ENCODE data around the gene CRIP2. TPM values are rescaled to one million over a fixed set of nuclear protein-coding genes. Genes with fewer than 3 reads are reported as not detected.
A peak's percentile ranks its signal among the peaks of the same experiment; 100 is the strongest.

CRIP2 gene
- polyA plus RNA-seq, 4 donors = 8.9 to 137 (median 34.6) TPM

DNA sequence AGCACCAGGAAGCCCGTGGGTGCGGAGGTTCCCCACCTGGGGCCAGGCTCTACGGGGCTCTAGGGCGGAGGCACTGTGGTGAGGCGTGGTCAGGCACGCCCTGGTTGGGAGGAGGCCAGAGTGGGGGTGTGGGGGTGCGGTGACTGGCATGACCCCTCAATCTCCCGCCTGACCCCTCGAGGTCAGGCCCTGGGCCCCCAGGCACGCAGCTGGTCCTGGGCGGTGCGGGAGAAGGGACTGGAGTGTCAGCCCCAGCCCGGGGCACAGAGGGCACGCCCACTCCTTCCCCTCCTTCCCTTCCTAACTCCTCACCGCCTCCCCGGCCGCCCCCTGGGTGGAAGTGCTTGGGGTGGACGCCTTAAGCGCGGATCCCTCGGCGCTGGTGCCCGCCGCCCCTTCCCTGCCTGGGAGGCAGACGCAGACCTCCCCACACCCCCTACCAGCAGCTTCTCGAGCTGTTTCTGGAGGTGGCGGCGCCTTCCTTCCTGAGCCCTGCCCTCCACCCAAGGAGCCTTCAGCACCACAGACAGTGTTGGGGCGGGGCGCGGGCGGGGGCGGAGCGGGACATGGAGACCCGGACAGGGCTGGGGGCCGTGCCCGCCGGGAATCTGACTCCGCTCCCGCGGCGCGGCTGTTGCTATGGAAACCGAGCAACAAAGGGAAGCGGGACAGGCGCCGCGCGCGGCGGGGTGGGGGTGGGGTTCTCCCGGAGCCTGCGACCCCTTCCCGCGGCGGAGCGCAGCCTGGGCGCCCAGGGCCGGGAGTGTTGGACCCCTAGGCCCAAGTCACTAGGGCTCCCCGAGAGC lies 741 bp upstream of the CRIP2 start:
- Histone ChIP-seq H3K27me3 (ENCODE audit: control insufficient read depth in 3 of 3, insufficient read depth in 3 of 3, low read length in 3 of 3) (peaks cover 3 to 21% (median 5%) of the 10 kb centered on the region in 3 donors), H3K4me1 (ENCODE audit: control insufficient read depth in 3 of 3, insufficient read depth in 2 of 3, low read depth in 1 of 3, low read length in 2 of 3) (peaks cover 0 to 38% (median 0%) of the 10 kb centered on the region in 3 donors), H3K9me3 (ENCODE audit: control insufficient read depth in 2 of 2, insufficient read depth in 1 of 2, low read depth in 1 of 2, low read length in 1 of 2) (no peaks in the 10 kb centered on the region), H3K36me3 (ENCODE audit: control insufficient read depth in 3 of 3, insufficient read depth in 2 of 3, low read depth in 1 of 3, low read length in 3 of 3) (peaks cover 0 to 23% (median 4%) of the 10 kb centered on the region in 3 donors), H3K27ac (ENCODE audit: low read depth in 1 of 3, low read length in 2 of 3) (peak overlapping the region in 2 of 3 donors; percentile 70 to 77), H3K4me3 (ENCODE audit: low read depth in 1 of 3, low read length in 3 of 3) (peak overlapping the region; percentile 37 to 59 (median 42))
- WGBS, 3 donors = 0 to 2% (median 1%) methylated on average over 39 to 60 of the region's 60 CpGs
- no peak for FAIRE-seq
- DNase-seq = peak; percentile 43 to 93

DNA sequence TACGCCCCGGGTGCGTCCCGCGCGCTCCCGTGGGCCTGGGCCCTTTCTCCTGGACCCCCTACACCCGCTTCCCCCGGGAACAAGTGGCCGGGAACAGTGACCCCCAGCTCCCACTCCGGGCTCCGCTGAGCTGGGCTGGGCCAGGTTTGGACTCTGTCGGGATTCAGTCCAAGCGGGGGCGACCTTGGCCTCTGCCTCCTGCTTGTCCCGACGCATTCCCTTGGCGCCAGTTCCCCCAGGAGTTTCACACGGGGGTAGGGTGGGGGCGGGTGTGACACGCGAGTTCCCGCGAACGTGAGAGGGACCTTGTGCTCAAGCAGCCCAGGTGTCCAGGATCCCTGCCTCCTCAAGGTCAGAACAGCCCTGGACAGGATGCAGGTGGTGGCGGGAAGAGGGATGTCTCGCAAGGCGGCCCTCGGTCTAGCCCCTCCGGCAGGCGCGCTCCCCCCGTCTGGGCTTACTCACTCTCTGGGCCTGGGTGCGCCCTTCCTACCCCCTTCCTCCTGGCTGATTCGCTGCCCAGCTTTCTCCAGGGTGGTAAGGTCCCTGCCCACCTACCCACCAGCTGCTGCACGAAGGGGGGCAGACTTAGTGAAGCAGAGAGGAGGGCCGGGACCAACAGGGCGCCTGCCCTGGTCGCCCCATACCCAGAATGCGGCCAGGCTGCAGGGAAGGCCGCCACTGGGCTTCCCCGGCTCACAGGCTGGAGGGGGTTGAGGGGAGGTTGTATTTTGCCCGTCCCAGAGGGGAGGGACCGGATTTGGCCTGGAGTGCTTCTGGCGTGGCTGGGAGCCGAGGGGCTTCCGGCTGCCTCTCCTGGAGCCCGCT lies 862 bp downstream of the CRIP2 start:
- Histone ChIP-seq H3K4me1 (ENCODE audit: control insufficient read depth in 3 of 3, insufficient read depth in 2 of 3, low read depth in 1 of 3, low read length in 2 of 3) (peaks cover 0 to 41% (median 0%) of the 10 kb centered on the region in 3 donors), H3K27me3 (ENCODE audit: control insufficient read depth in 3 of 3, insufficient read depth in 3 of 3, low read length in 3 of 3) (peaks cover 3 to 30% (median 10%) of the 10 kb centered on the region in 3 donors)
- 9 to 12% (median 12%) methylated on average over 42 to 48 of the region's 48 CpGs for WGBS, 3 donors

GRCh38 chr14:105476097-105476830 lies 1.6 kb downstream of the CRIP2 start:
- WGBS, 3 donors = 32 to 36% (median 33%) methylated on average over 18 to 21 of the region's 21 CpGs
- Histone ChIP-seq H3K27me3 (ENCODE audit: control insufficient read depth in 3 of 3, insufficient read depth in 3 of 3, low read length in 3 of 3) (peaks cover 3 to 30% (median 10%) of the 10 kb centered on the region in 3 donors), H3K9me3 (ENCODE audit: control insufficient read depth in 2 of 2, insufficient read depth in 1 of 2, low read depth in 1 of 2, low read length in 1 of 2) (no peaks in the 10 kb centered on the region), H3K4me1 (ENCODE audit: control insufficient read depth in 3 of 3, insufficient read depth in 2 of 3, low read depth in 1 of 3, low read length in 2 of 3) (peaks cover 0 to 45% (median 0%) of the 10 kb centered on the region in 3 donors), H3K36me3 (ENCODE audit: control insufficient read depth in 3 of 3, insufficient read depth in 2 of 3, low read depth in 1 of 3, low read length in 3 of 3) (peaks cover 0 to 7% (median 0%) of the 10 kb centered on the region in 3 donors), H3K27ac (ENCODE audit: low read depth in 1 of 3, low read length in 2 of 3) (peak overlapping the region in 2 of 3 donors; percentile 37 to 86), H3K4me3 (ENCODE audit: low read depth in 1 of 3, low read length in 3 of 3) (peak overlapping the region in 2 of 3 donors; percentile 9 to 53)
- peak in 1 of 2 donors; percentile 26 for DNase-seq
- FAIRE-seq = no peak

More for the DNA sequence above, 862 bp downstream of the CRIP2 start:
- Histone ChIP-seq H3K27ac (ENCODE audit: low read depth in 1 of 3, low read length in 2 of 3) (peak overlapping the region in 2 of 3 donors; percentile 37 to 86), H3K4me3 (ENCODE audit: low read depth in 1 of 3, low read length in 3 of 3) (peak overlapping the region; percentile 48 to 59 (median 53)), H3K36me3 (ENCODE audit: control insufficient read depth in 3 of 3, insufficient read depth in 2 of 3, low read depth in 1 of 3, low read length in 3 of 3) (peaks cover 0 to 15% (median 0%) of the 10 kb centered on the region in 3 donors), H3K9me3 (ENCODE audit: control insufficient read depth in 2 of 2, insufficient read depth in 1 of 2, low read depth in 1 of 2, low read length in 1 of 2) (no peaks in the 10 kb centered on the region)
- DNase-seq (peak in 1 of 2 donors; percentile 50), FAIRE-seq (no peak)

DNA sequence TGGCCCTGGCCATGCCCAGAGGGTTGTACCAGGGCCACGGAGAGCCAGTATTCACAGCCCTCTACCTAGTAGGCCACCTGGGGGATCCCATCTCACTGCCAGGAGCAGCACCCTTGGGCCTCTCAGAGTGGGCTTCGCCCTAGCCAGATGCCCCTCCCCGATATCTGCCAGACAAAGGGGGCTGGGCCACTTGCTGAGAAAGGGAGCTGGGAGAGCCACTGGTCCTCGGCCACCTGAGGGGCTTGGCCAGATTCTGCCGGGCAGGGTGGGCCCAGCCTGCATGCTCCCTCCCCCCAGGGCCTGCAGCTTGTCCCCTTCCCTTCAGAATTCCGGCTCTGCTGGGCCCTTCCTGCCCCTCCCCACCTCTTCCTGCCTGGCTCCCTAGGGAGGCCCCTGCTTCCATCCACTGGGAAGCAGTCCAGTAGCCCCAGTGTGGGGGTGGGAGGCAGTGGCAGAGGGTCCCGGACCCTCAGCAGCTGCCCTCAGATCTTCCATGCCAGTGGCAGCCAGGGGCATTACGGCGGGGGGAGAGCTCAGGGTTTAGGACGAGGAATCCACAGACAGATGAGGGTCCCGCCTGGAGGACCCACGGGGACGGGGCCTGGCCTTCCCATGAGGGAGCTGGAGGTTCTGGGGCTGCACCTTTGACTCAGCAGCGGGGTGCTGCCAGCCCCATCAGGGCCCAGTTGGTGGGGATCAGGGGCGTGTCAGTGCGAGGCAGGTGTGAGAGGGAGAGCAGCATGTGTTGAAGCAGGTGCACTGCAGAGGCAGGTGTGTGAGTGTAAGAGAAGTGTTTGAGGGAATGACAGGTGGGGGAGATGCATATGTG lies 2.4 kb downstream of the CRIP2 start:
- DNase-seq (peak in 1 of 2 donors; percentile 25), FAIRE-seq (no peak)
- Histone ChIP-seq H3K27me3 (ENCODE audit: control insufficient read depth in 3 of 3, insufficient read depth in 3 of 3, low read length in 3 of 3) (peaks cover 3 to 30% (median 10%) of the 10 kb centered on the region in 3 donors), H3K36me3 (ENCODE audit: control insufficient read depth in 3 of 3, insufficient read depth in 2 of 3, low read depth in 1 of 3, low read length in 3 of 3) (peaks cover 0 to 6% (median 0%) of the 10 kb centered on the region in 3 donors), H3K4me3 (ENCODE audit: low read depth in 1 of 3, low read length in 3 of 3) (peak overlapping the region in 1 of 3 donors; percentile 53), H3K4me1 (ENCODE audit: control insufficient read depth in 3 of 3, insufficient read depth in 2 of 3, low read depth in 1 of 3, low read length in 2 of 3) (peaks cover under 1 to 51% (median under 1%) of the 10 kb centered on the region in 3 donors), H3K9me3 (ENCODE audit: control insufficient read depth in 2 of 2, insufficient read depth in 1 of 2, low read depth in 1 of 2, low read length in 1 of 2) (no peaks in the 10 kb centered on the region), H3K27ac (ENCODE audit: low read depth in 1 of 3, low read length in 2 of 3) (peak overlapping the region in 2 of 3 donors; percentile 37 to 86)
- WGBS, 3 donors = 24 to 44% (median 28%) methylated on average over 15 to 16 of the region's 16 CpGs

GRCh38 chr14:105477660-105478397 lies 3.2 kb downstream of the CRIP2 start:
- Histone ChIP-seq H3K4me1 (ENCODE audit: control insufficient read depth in 3 of 3, insufficient read depth in 2 of 3, low read depth in 1 of 3, low read length in 2 of 3) (peaks cover 2 to 57% (median 5%) of the 10 kb centered on the region in 3 donors), H3K27me3 (ENCODE audit: control insufficient read depth in 3 of 3, insufficient read depth in 3 of 3, low read length in 3 of 3) (peaks cover 3 to 30% (median 10%) of the 10 kb centered on the region in 3 donors), H3K27ac (ENCODE audit: low read depth in 1 of 3, low read length in 2 of 3) (no peak overlapping the region), H3K36me3 (ENCODE audit: control insufficient read depth in 3 of 3, insufficient read depth in 2 of 3, low read depth in 1 of 3, low read length in 3 of 3) (peaks cover 0 to 8% (median 0%) of the 10 kb centered on the region in 3 donors), H3K4me3 (ENCODE audit: low read depth in 1 of 3, low read length in 3 of 3) (no peak overlapping the region), H3K9me3 (ENCODE audit: control insufficient read depth in 2 of 2, insufficient read depth in 1 of 2, low read depth in 1 of 2, low read length in 1 of 2) (no peaks in the 10 kb centered on the region)
- FAIRE-seq (no peak), DNase-seq (peak in 1 of 2 donors; percentile 33)
- WGBS, 3 donors = 6 to 34% (median 13%) methylated on average over 12 to 56 of the region's 56 CpGs

DNA sequence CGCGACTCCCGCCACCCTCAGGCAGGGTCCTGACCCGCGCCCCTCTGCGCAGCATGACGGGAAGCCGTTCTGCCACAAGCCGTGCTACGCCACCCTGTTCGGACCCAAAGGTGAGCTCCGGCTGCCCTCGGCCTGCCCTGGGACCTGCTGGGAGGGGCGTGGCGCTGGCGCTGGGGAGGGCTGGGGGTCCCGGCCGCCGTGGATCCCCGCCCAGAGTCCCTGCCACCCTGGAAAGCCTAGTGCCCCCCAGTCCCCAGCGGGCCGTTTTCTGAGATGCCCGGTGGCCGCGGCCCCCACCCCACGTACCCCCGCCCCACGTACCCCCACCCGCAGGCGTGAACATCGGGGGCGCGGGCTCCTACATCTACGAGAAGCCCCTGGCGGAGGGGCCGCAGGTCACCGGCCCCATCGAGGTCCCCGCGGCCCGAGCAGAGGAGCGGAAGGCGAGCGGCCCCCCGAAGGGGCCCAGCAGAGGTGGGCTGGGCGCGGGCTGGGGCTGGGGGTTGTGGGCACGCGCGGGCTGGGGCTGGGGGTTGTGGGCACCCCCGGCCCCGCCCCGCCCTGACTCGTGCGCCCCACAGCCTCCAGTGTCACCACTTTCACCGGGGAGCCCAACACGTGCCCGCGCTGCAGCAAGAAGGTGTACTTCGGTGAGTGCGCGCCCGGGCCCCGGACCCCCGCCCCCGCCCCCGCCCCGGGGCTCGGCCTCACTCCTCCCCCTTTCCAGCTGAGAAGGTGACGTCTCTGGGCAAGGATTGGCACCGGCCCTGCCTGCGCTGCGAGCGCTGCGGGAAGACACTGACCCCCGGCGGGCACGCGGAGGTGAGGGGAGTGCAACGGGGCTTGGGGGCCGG lies 4.0 kb downstream of the CRIP2 start:
- peaks cover 0 to 8% (median 0%) of the 10 kb centered on the region in 3 donors for H3K36me3 ChIP-seq (ENCODE audit: control insufficient read depth in 3 of 3, insufficient read depth in 2 of 3, low read depth in 1 of 3, low read length in 3 of 3)
- no peaks in the 10 kb centered on the region for H3K9me3 ChIP-seq (ENCODE audit: control insufficient read depth in 2 of 2, insufficient read depth in 1 of 2, low read depth in 1 of 2, low read length in 1 of 2)
- no peak overlapping the region for H3K4me3 ChIP-seq (ENCODE audit: low read depth in 1 of 3, low read length in 3 of 3)
- peaks cover 2 to 59% (median 7%) of the 10 kb centered on the region in 3 donors for H3K4me1 ChIP-seq (ENCODE audit: control insufficient read depth in 3 of 3, insufficient read depth in 2 of 3, low read depth in 1 of 3, low read length in 2 of 3)
- DNase-seq = peak in 1 of 2 donors; percentile 33
- H3K27ac ChIP-seq (ENCODE audit: low read depth in 1 of 3, low read length in 2 of 3) = no peak overlapping the region
- H3K27me3 ChIP-seq (ENCODE audit: control insufficient read depth in 3 of 3, insufficient read depth in 3 of 3, low read length in 3 of 3) = peaks cover 3 to 30% (median 10%) of the 10 kb centered on the region in 3 donors
- no peak for FAIRE-seq
- 19 to 49% (median 33%) methylated on average over 42 to 81 of the region's 81 CpGs for WGBS, 3 donors

Data from small intestine (tissue), 7 donors.